ENCODE measurements around the gene CCT8L2. TPM values are rescaled to one million over a fixed set of nuclear protein-coding genes. Genes with fewer than 3 reads are reported as not detected.
"Not testable (repeated sequence)": the region's sequence is repeated elsewhere in the genome, so short reads cannot be mapped to it uniquely, and the experiment has no call there.

Gene CCT8L2
- total RNA-seq, 2 experiments from 2014 or later, result not detected

- DNase-seq, H3K9me3 Mint-ChIP-seq, H3K4me1 Mint-ChIP-seq, H3K36me3 Mint-ChIP-seq, H3K27me3 Mint-ChIP-seq, H3K27ac Mint-ChIP-seq, H3K4me3 Mint-ChIP-seq: not testable (repeated sequence)
Observed at GRCh38 chr22:16555077-16555994, 37.3 kb downstream of the CCT8L2 start.

DNA sequence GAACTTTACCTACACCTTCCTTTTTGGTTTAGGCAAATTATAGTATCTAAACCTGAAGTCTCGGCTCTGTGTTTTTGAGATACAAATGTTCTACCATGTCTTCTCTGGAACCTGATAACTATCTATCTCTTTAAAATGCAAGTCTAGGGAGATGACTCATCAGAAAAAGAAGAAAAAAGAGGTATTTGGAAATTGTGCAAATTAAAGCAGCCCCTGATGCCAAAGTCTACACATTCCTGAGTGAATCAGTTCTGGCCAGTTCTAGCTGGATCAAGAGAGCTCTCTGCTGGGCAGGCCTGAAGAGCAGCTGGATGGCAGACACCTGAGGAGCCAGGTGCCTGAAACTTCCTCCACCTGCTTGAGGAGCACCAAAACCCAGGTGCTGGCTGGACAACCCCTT, 49.3 kb downstream of the CCT8L2 start:
- H3K27ac Mint-ChIP-seq, H3K4me3 Mint-ChIP-seq, DNase-seq, H3K36me3 Mint-ChIP-seq, H3K4me1 Mint-ChIP-seq, H3K9me3 Mint-ChIP-seq, H3K27me3 Mint-ChIP-seq: not testable (repeated sequence)

Other genes starting within 250 kb of the CCT8L2 start
- gene XKR3, start 232.6 kb upstream of the CCT8L2 start, total RNA-seq, result not detected

All from activated naive CD8-positive, alpha-beta T cell treated with anti-CD3 and anti-CD28 coated beads for 36 hours (primary cell).